ENCODE measurements around the gene ITFG1. TPM values are rescaled to one million over a fixed set of nuclear protein-coding genes. Genes with fewer than 3 reads are reported as not detected.
A peak's percentile ranks its signal among the peaks of the same experiment; 100 is the strongest.

ITFG1 gene
- total RNA-seq, 4 donors from 2014 or later = 32.5 to 63.1 (median 43.1) TPM

DNA sequence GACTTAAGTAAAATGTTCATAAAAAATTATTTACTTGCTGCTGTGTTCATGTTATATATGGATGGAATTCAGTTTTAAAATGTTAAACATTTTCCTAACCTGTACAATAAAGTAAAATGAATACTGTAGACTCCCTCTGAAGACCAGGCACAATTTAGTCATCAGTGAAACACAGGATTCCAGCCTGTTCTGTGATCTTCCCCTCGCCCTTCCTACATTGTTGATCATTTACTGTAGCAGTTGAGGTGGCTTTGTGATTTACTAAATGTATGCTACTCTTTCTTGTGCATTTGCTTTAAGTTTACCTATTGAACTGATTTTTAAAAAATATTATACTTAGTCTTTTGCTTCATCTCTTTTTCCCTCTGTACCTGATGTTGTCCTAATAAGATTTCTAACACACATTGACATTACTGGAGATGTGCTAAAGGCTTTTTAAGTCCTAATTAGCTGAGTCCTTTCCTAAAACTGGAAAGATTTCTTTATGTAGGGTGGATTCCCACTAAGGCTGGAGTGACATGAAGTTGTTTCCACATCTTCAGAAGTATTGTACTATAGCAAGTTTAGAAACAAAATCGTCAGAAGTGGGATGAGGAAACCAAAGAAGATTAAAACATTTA is 38.3 kb upstream of the ITFG1 start:
- ATAC-seq (ENCODE audit: low FRiP score) (no peak), DNase-seq (ENCODE audit: low spot score) (no peak)
- TF ChIP-seq, protein P1, sequence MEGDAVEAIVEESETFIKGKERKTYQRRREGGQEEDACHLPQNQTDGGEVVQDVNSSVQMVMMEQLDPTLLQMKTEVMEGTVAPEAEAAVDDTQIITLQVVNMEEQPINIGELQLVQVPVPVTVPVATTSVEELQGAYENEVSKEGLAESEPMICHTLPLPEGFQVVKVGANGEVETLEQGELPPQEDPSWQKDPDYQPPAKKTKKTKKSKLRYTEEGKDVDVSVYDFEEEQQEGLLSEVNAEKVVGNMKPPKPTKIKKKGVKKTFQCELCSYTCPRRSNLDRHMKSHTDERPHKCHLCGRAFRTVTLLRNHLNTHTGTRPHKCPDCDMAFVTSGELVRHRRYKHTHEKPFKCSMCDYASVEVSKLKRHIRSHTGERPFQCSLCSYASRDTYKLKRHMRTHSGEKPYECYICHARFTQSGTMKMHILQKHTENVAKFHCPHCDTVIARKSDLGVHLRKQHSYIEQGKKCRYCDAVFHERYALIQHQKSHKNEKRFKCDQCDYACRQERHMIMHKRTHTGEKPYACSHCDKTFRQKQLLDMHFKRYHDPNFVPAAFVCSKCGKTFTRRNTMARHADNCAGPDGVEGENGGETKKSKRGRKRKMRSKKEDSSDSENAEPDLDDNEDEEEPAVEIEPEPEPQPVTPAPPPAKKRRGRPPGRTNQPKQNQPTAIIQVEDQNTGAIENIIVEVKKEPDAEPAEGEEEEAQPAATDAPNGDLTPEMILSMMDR (IDR thresholded peaks at IDR 0.05) = no peak

DNA sequence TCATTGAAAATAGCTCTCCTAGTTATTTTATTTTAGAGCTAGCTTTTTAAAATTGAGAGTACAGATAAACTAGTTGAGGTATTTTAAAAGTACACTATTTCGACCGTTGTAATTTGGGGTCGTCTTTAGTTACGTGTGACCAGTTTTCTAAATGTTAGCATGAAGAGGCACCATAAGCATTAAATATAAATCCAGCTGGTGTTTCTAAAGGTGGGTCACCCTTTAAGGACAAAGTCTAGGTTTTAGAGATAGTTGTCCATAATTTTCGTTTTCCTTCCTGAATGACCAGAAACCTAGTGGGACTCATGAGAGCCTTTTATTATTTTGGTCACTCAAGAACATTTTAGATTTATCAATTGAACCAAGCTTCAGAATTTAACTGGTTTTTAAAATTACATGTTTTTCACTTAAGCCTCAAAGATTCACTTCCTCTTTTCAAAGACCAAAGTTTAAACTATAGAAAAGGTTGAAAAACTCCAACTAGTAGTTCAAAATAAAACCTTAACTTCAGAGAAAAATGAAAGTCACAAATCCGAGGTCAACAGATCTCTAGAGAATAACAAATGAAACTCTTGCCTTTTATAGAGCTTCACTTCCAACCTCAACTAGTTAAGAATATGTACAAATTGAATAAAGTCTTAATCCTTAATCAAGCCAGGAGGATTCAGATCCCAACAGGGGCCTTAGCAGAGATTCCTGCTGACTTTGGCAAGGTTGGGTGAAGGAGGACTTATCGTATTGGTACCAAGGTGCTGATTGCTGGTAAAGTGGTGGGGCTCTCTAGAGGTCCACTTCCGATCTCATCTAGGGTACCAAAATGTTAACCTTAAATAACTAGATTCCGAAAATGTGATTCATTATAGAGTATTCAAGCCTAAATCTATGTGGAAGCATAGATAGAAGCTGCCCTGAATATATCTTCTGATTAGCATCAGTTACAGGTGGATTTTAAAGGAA is 32.8 kb upstream of the ITFG1 start:
- no peak for DNase-seq (ENCODE audit: low spot score)
- TF ChIP-seq, protein P1 (IDR thresholded peaks at IDR 0.05) = no peak
- ATAC-seq (ENCODE audit: low FRiP score) = no peak

DNA sequence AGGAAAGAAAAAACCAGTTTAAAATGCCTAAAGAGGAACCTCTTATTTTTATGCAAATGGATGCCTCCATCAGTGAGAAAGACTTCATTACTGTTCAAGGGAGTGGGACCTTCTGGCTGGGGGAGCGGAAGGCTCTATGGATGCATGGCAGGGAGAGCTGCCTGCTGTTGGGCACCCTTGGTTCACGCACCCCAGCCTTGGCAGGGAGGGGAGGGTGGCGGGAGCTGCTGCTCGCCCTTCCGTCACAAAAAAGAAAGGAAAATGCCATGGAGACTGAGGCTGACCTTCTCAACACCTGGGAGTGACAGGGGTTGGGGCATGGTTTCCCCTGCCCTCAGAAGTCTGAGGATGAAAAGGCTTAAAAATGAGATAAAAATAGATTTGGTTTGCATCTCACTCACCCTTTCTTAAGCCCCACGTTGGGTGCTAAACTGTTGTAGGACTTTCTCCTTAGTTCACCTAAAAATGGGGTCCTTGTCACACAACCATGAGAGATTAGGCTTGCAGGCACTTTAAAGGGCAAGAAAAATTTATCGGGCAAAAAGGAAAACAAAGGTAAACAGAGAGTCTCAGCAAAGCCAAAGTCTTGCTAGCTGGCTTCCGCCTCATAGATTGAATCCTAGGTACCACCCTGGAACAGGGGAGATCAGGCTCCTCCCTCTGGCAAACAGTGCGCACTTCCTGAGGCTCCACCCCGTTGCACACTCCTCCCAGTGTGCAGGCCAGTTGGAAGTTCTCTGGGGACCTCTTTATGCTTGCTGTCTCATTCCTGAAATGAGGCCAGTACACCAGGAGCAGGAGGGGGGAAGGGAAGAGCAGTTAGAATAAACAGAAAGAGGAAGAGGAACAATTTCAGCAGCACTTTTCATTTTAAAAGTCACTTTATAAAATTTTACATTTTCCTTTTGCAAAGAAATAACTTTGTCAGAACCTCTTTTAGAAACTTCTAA is 31.8 kb upstream of the ITFG1 start:
- TF ChIP-seq, protein P1 (IDR thresholded peaks at IDR 0.05) = no peak
- DNase-seq (ENCODE audit: low spot score) = no peak
- ATAC-seq (ENCODE audit: low FRiP score) = peak; percentile 68

DNA sequence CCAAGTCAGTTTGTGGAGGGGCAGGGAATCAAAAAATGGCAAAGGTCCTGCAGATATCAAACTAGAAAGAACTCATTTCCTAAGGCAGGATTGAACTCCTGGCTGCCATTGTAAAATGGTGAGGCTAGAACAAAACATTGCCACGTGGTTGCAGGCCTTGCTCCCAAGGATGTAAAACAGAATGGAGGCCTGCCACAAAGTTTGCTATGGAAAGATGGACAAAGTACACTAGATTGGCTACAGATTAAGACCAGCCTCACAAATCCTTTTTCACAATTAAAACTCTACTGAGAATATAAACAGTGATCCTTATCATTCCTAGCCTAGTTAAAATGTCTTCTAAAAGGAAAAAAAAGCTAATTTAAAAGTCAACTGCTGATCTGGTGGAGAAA is 31.2 kb upstream of the ITFG1 start:
- ATAC-seq (ENCODE audit: low FRiP score) = no peak
- TF ChIP-seq, protein P1 (IDR thresholded peaks at IDR 0.05) = no peak
- DNase-seq (ENCODE audit: low spot score) = no peak

DNA sequence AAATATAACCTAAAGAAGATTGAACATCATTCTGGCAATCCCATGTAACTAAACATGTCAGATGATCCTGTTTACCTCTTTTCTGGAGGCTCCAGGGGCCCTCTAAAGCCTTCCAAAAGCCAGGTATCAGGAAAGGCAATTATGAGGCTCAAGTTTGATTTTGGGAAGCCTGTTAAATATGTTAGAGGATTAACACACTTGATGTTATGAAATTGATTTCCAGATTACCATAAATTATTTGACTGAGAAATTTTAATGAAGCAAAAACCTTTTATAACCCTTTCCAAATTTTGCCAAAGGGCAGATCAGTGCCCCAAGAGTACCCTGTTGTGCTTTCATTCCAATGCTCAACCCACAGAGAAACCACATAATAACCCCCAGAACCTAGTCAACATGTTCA is 29.6 kb upstream of the ITFG1 start:
- ATAC-seq (ENCODE audit: low FRiP score) = no peak
- TF ChIP-seq, protein P1 (IDR thresholded peaks at IDR 0.05) = no peak
- no peak for DNase-seq (ENCODE audit: low spot score)

DNA sequence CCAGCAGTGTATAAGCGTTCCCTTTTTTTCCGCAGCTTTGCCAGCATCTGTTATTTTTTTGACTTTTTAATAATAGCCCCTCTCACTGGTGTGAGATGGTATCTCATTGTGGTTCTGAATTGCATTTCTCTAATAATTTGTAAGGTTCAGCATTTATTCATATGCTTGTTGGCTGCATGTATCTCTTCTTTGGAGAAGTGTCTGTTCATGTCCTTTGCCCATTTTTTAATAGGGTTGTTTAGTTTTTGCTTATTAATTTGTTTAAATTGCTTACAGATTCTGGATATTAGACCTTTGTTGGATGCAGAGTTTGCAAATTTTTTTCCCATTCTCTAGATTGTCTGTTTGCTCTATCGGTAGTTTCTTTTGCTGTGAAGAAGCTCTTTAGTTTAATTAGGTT is 27.2 kb upstream of the ITFG1 start:
- TF ChIP-seq, protein P1 (IDR thresholded peaks at IDR 0.05) = no peak
- DNase-seq (ENCODE audit: low spot score) (no peak), ATAC-seq (ENCODE audit: low FRiP score) (no peak)
